Heart left ventricle (tissue), 16 donors: ENCODE data around the gene ACD. TPM values are rescaled to one million over a fixed set of nuclear protein-coding genes. Genes with fewer than 3 reads are reported as not detected.

Experiments used
- ATAC-seq, 4 donors: fragments of 200-7000 bp; cut with Tn5 transposase; one replicate each; pipeline ENCODE4 v1.9.1; 2020 to 2022; ENCODE audit warnings: moderate library complexity in 4 of 4, mild to moderate bottlenecking in 3 of 4, moderate number of reproducible peaks in 1 of 4
- DNase-seq, 5 donors: peaks; one replicate each; pipeline ENCODE4 v3.0.0-alpha.2; 2020
- H3K27ac ChIP-seq, 12 donors: fragments of 200-600 bp; sonication (generic) in 4 of 12; one replicate each; pipeline versions ENCODE4 v1.5.0 to v1.8.0; 2016 to 2022; ENCODE audit warnings: mild to moderate bottlenecking in 2 of 12
- H3K27me3 ChIP-seq, 9 donors: fragments of 200-600 bp; sonication (generic) in 2 of 9; one replicate each; pipeline versions ENCODE4 v1.5.1 to v1.8.0; 2016 to 2022; ENCODE audit warnings: mild to moderate bottlenecking in 3 of 9
- H3K36me3 ChIP-seq, 9 donors: fragments of 200-600 bp; sonication (generic) in 2 of 9; one replicate each; pipeline versions ENCODE4 v1.5.0 to v1.8.0; 2018 to 2022; ENCODE audit warnings: mild to moderate bottlenecking in 2 of 9
- H3K4me1 ChIP-seq, 12 donors: fragments of 200-600 bp; sonication (generic) in 4 of 12; one replicate each; pipeline versions ENCODE4 v1.5.0 to v1.8.0; 2016 to 2022; ENCODE audit warnings: mild to moderate bottlenecking in 3 of 12
- H3K4me3 ChIP-seq, 12 donors: fragments of 200-600 bp; sonication (generic) in 4 of 12; one replicate each; pipeline versions ENCODE4 v1.5.0 to v1.8.0; 2017 to 2022; ENCODE audit warnings: mild to moderate bottlenecking in 9 of 12, moderate library complexity in 4 of 12
- H3K9me3 ChIP-seq, 12 donors: fragments of 200-600 bp; sonication (generic) in 4 of 12; one replicate each; pipeline versions ENCODE4 v1.5.0 to v1.8.0; 2016 to 2022; ENCODE audit warnings: mild to moderate bottlenecking in 1 of 12
- CTCF ChIP-seq, 12 donors: fragments of 200-600 bp; sonication (generic) in 4 of 12; IDR thresholded peaks; one replicate each; pipeline versions ENCODE4 v1.5.0 to v1.8.0; 2018 to 2022; ENCODE audit warnings: antibody characterized with exemption in 12 of 12, mild to moderate bottlenecking in 5 of 12
- POLR2A ChIP-seq, 2 donors: fragments of 450-650 bp; IDR thresholded peaks; one replicate each; pipeline ENCODE4 v1.6.1; 2017; ENCODE audit warnings: antibody characterized with exemption in 2 of 2, mild to moderate bottlenecking in 2 of 2, moderate library complexity in 2 of 2
- WGBS, 4 donors: extraction: QIAGEN DNeasy Blood & Tissue Kit in 2 of 4; methylation state at CpG; one replicate each; pipeline versions ENCODE4 v1.1.5 to v1.1.7; 2013 to 2018; 5-methylcytosine and 5-hydroxymethylcytosine counted together
- intact Hi-C, 10 donors: fragments of 100-400 bp; cut with DNase I; formaldehyde crosslinking; loops; one replicate each; pipeline versions ENCODE4 v1.11.1 to v1.14.2; 2022
- polyA plus RNA-seq, 2 donors: library from polyadenylated mRNA; stranded (reverse); fragments of 200-250 nt; gene quantifications; one replicate each; pipeline ENCODE4 v1.2.3, GENCODE V29; 2013
- total RNA-seq, 9 donors: library from RNA; depleted of rRNA in 2 of 9; stranded (reverse); fragments of >200 nt in 2 of 9; fragmentation: NEBNext Ultra II Directional in 3 of 9; extraction: Animal tissue kit (Norgen Biotek cat#: 25700) in 3 of 9; gene quantifications; one replicate each; pipeline versions ENCODE4 v1.1.0 to v1.2.4, GENCODE V29; 2016 to 2023
- donor health status: ischemic (EF 13 %, LVEDD 7.1; RV severe dilation, severe dysfunction).
- donor health status: healthy with polysubstance abuse.
- donor health status: DM: no; HTN: yes; CAD: no.
- donor health status: DM: no; HTN: no; CAD: no.
- donor health status: ischemic (EF 25% LVEDD 6.9; RV normal size, moderate dysfunction).
- donor health status: ischemic (EF 25% LVEDD 5.7; RV mildly dilated, moderate dysfunction).
- donor health status: healthy.
- donor health status: DM: yes; HTN: yes; CAD: no.
- donor health status: ischemic (EF 35%, LVEDD 5.7; RV mildly dilated, moderate dysfunction).
- donor health status: nonischemic (EF 11% LVEDD 7.7; RV severe dilation, severe dysfunction).
- donor health status: DM: yes; HTN: yes; CAD: no.
- donor health status: PGD.
- donor health status: ischemic (EF 29% LVEDD 5.4; RV normal size, mild dysfunction).
- donor health status: nonischemic (EF 23%, LVEDD 6.1; RV moderate dilation, normal function).

Gene ACD
- total and polyA plus RNA-seq, 11 donors, result 6.2 to 19.9 (median 9.5) TPM

GRCh38 chr16:67653128-67653788 lies 6.8 kb downstream of the ACD start:
- Histone ChIP-seq H3K9me3 (no peaks in the 10 kb centered on the region), H3K27me3 (peaks cover 24 to 67% (median 47%) of the 10 kb centered on the region in 9 donors), H3K4me3 (peak overlapping the region; percentile 16 to 56 (median 42)), H3K36me3 (peaks cover 0 to 15% (median 0%) of the 10 kb centered on the region in 9 donors), H3K27ac (no peak overlapping the region), H3K4me1 (peaks cover 0 to 31% (median 9%) of the 10 kb centered on the region in 12 donors)
- WGBS, 4 donors, result 4 to 16% (median 10%) methylated on average over 39 to 68 of the region's 68 CpGs
- TF ChIP-seq POLR2A (IDR thresholded peaks at IDR 0.05), result no peak
- TF ChIP-seq CTCF (IDR thresholded peaks at IDR 0.05), result peak in 2 of 12 donors; percentile 8 to 30
- DNase-seq, result peak in 1 of 5 donors; percentile 60
- ATAC-seq, result no peak
- intact Hi-C loops, result loop anchor here in 2 of 10 donors (5.0 kb wide), 2 partner anchors 86 to 131 kb away; no protein-coding TSS in a partner anchor

GRCh38 chr16:67652578-67653127 lies 7.4 kb downstream of the ACD start:
- Histone ChIP-seq H3K36me3 (peaks cover 0 to 9% (median 0%) of the 10 kb centered on the region in 9 donors), H3K9me3 (no peaks in the 10 kb centered on the region), H3K4me3 (peak overlapping the region in 10 of 12 donors; percentile 25 to 56 (median 44)), H3K4me1 (peaks cover 0 to 34% (median 9%) of the 10 kb centered on the region in 12 donors), H3K27ac (no peak overlapping the region), H3K27me3 (peaks cover 29 to 74% (median 53%) of the 10 kb centered on the region in 9 donors)
- 4 to 17% (median 7%) methylated on average over 16 to 59 of the region's 59 CpGs; no CpG with 5 or more reads in 1 of the 4 donors for WGBS, 4 donors
- TF ChIP-seq CTCF (IDR thresholded peaks at IDR 0.05) (no peak), POLR2A (IDR thresholded peaks at IDR 0.05) (no peak)
- intact Hi-C loops, result loop anchor here in 2 of 10 donors (5.0 kb wide), 2 partner anchors 85 to 130 kb away; no protein-coding TSS in a partner anchor
- ATAC-seq (peak in 1 of 4 donors; percentile 49), DNase-seq (no peak)

GRCh38 chr16:67651847-67652246 lies 8.2 kb downstream of the ACD start:
- WGBS, 4 donors, result 86 to 94% (median 91%) methylated on average over 3 to 4 of the region's 4 CpGs

More at GRCh38 chr16:67651847-67652246, 8.2 kb downstream of the ACD start:
- no peak overlapping the region for H3K27ac ChIP-seq
- TF ChIP-seq CTCF (IDR thresholded peaks at IDR 0.05) (no peak), POLR2A (IDR thresholded peaks at IDR 0.05) (no peak)
- no peak for ATAC-seq
- H3K9me3 ChIP-seq, result no peaks in the 10 kb centered on the region
- peaks cover 33 to 82% (median 54%) of the 10 kb centered on the region in 9 donors for H3K27me3 ChIP-seq
- H3K36me3 ChIP-seq, result peaks cover 0 to 3% (median 0%) of the 10 kb centered on the region in 9 donors
- intact Hi-C loops, result loop anchor here in 2 of 10 donors (5.0 kb wide), 2 partner anchors 85 to 130 kb away; no protein-coding TSS in a partner anchor
- no peak overlapping the region for H3K4me3 ChIP-seq
- peaks cover 0 to 34% (median 9%) of the 10 kb centered on the region in 12 donors for H3K4me1 ChIP-seq
- DNase-seq, result no peak
